DOHH2 (cell line): ENCODE measurements around the gene FLT3.

Experiments used
- H3F3A ChIP-seq: fragments of 200-600 bp; sonication (generic), shearing (Covaris generic); 2 replicates; pipeline ENCODE4 v1.6.0; 2016; ENCODE audit warnings: antibody characterized with exemption, mild to moderate bottlenecking; ENCODE audit not compliant: control insufficient read depth, insufficient read depth
- H3K27ac ChIP-seq: fragments of 200-600 bp; sonication (generic); 2 replicates; pipeline ENCODE4 v1.5.1; 2014; ENCODE audit warnings: low read depth, mild to moderate bottlenecking, low read length, moderate library complexity
- H3K27me3 ChIP-seq: fragments of 200-600 bp; sonication (generic); 2 replicates; pipeline ENCODE4 v1.6.1; 2014; ENCODE audit warnings: mild to moderate bottlenecking, low read length, mixed read lengths; ENCODE audit not compliant: control insufficient read depth
- H3K36me3 ChIP-seq: fragments of 200-600 bp; sonication (generic); 2 replicates; pipeline ENCODE4 v1.6.1; 2014; ENCODE audit warnings: mild to moderate bottlenecking, low read length, moderate library complexity, mixed read lengths; ENCODE audit not compliant: control insufficient read depth
- H3K4me1 ChIP-seq: fragments of 200-600 bp; sonication (generic); 2 replicates; pipeline ENCODE4 v1.6.1; 2014; ENCODE audit warnings: mild to moderate bottlenecking, low read length, mixed read lengths; ENCODE audit not compliant: control insufficient read depth
- H3K4me2 ChIP-seq: fragments of 200-600 bp; sonication (generic); 2 replicates; pipeline ENCODE4 v1.6.0; 2014; ENCODE audit warnings: mild to moderate bottlenecking, low read length, moderate library complexity
- H3K4me3 ChIP-seq: fragments of 200-600 bp; sonication (generic); 2 replicates; pipeline ENCODE4 v1.5.1; 2014; ENCODE audit warnings: mild to moderate bottlenecking, low read length, mixed read lengths
- H3K79me2 ChIP-seq: fragments of 200-600 bp; sonication (generic); 2 replicates; pipeline ENCODE4 v1.6.1; 2014; ENCODE audit warnings: mild to moderate bottlenecking, low read length, mixed read lengths; ENCODE audit not compliant: control insufficient read depth
- H3K9me2 ChIP-seq: fragments of 200-600 bp; sonication (generic); replicated peaks from 2 replicates; pipeline ENCODE4 v1.6.1; 2014; ENCODE audit warnings: mild to moderate bottlenecking, low read length, mixed read lengths; ENCODE audit not compliant: control insufficient read depth
- H3K9me3 ChIP-seq: fragments of 200-600 bp; sonication (generic); 2 replicates; pipeline ENCODE4 v1.6.1; 2014; ENCODE audit warnings: antibody characterized with exemption, low read length, mixed read lengths; ENCODE audit not compliant: control insufficient read depth, insufficient read depth
- H4K20me1 ChIP-seq: fragments of 200-600 bp; sonication (generic); 2 replicates; pipeline ENCODE4 v1.6.0; 2014; ENCODE audit warnings: low read depth, mild to moderate bottlenecking, antibody characterized with exemption, low read length, moderate library complexity; ENCODE audit not compliant: control insufficient read depth, insufficient read depth
- CTCF ChIP-seq: fragments of 200-600 bp; sonication (generic); IDR thresholded peaks from one replicate; pipeline ENCODE4 v1.5.1; 2014; ENCODE audit warnings: antibody characterized with exemption, mild to moderate bottlenecking, low read depth, low read length; ENCODE audit not compliant: poor library complexity, severe bottlenecking
- EZH2phosphoT487 ChIP-seq: fragments of 200-600 bp; sonication (generic); IDR thresholded peaks from 2 replicates; pipeline ENCODE4 v1.6.1; 2017; ENCODE audit warnings: borderline replicate concordance, mild to moderate bottlenecking, antibody characterized with exemption, low read length, moderate library complexity, mixed read lengths

Gene FLT3

GRCh38 chr13:28137596-28137995 lies 37.2 kb upstream of the FLT3 start:
- no peaks in the 10 kb centered on the region for H3K9me2 ChIP-seq

GRCh38 chr13:28136916-28137315 lies 36.5 kb upstream of the FLT3 start:
- peaks cover 30% of the 10 kb centered on the region for H3K4me1 ChIP-seq
- no peaks in the 10 kb centered on the region for H3K9me2 ChIP-seq
- peak overlapping the region; percentile 96 for H3K4me2 ChIP-seq
- peaks cover 5% of the 10 kb centered on the region for H3F3A ChIP-seq
- no peaks in the 10 kb centered on the region for H3K9me3 ChIP-seq
- H3K4me3 ChIP-seq: peak overlapping the region; percentile 82
- H3K36me3 ChIP-seq: peaks cover 8% of the 10 kb centered on the region
- peaks cover 23% of the 10 kb centered on the region for H4K20me1 ChIP-seq
- H3K27ac ChIP-seq: peak overlapping the region; percentile 92
- peaks cover 3% of the 10 kb centered on the region; the same call in 1 of the 2 replicates for H3K27me3 ChIP-seq
- TF ChIP-seq CTCF (no peak), EZH2phosphoT487 (no peak)
- peaks cover 53% of the 10 kb centered on the region for H3K79me2 ChIP-seq

More at GRCh38 chr13:28137596-28137995, 37.2 kb upstream of the FLT3 start:
- Histone ChIP-seq H3K36me3 (peaks cover 8% of the 10 kb centered on the region), H3K9me3 (no peaks in the 10 kb centered on the region), H3F3A (peaks cover 5% of the 10 kb centered on the region), H3K27ac (peak overlapping the region; percentile 92), H4K20me1 (peaks cover 30% of the 10 kb centered on the region), H3K79me2 (peaks cover 60% of the 10 kb centered on the region), H3K27me3 (peaks cover 3% of the 10 kb centered on the region; the same call in 1 of the 2 replicates), H3K4me3 (peak overlapping the region; percentile 82), H3K4me2 (peak overlapping the region; percentile 96), H3K4me1 (peaks cover 30% of the 10 kb centered on the region)
- no peak for TF ChIP-seq EZH2phosphoT487
- TF ChIP-seq CTCF: no peak

GRCh38 chr13:28131646-28132045 lies 31.3 kb upstream of the FLT3 start:
- no peaks in the 10 kb centered on the region; the same call in 1 of the 2 replicates for H3F3A ChIP-seq
- H4K20me1 ChIP-seq: no peaks in the 10 kb centered on the region
- H3K27ac ChIP-seq: no peak overlapping the region
- H3K36me3 ChIP-seq: no peaks in the 10 kb centered on the region
- no peaks in the 10 kb centered on the region for H3K27me3 ChIP-seq
- H3K4me1 ChIP-seq: peaks cover 4% of the 10 kb centered on the region
- H3K9me2 ChIP-seq: no peaks in the 10 kb centered on the region
- H3K4me3 ChIP-seq: no peak overlapping the region
- H3K4me2 ChIP-seq: no peak overlapping the region
- TF ChIP-seq EZH2phosphoT487: no peak
- no peak for TF ChIP-seq CTCF
- H3K79me2 ChIP-seq: peaks cover 6% of the 10 kb centered on the region
- H3K9me3 ChIP-seq: no peaks in the 10 kb centered on the region
